GM10248 (cell line): ENCODE data around the gene MCTP2.

ENCODE experiments used
- CTCF ChIA-PET: fragments of 300-600 bp; sonication (Branson Sonifier 250); formaldehyde crosslinking; extraction: SDS; loops from one replicate; lab custom pipeline; 2021; ENCODE audit warnings: antibody characterized with exemption; lab: Yijun Ruan, JAX
- POLR2A ChIA-PET: fragments of 350-650 bp; sonication (Branson Sonifier 250); formaldehyde crosslinking; extraction: SDS; loops from one replicate; lab custom pipeline; 2020; ENCODE audit warnings: antibody characterized with exemption; lab: Yijun Ruan, JAX
- DNase-seq: peaks from one replicate; pipeline ENCODE4 v3.0.0; 2012; ENCODE audit errors: extremely low spot score
- CTCF ChIP-seq: IDR thresholded peaks from 2 replicates; pipeline ENCODE4 v1.5.1; 2012; ENCODE audit warnings: mild to moderate bottlenecking, low read depth; ENCODE audit errors: extremely low read depth, missing control alignments, control extremely low read depth

MCTP2 gene

GRCh38 chr15:94398001-94398400 is 166.6 kb downstream of the MCTP2 start:
- DNase-seq: no peak
- POLR2A ChIA-PET: no interaction called here
- no peak for TF ChIP-seq CTCF
- CTCF ChIA-PET: interaction anchor here (1.0 to 2.2 kb wide), 2 partner anchors 9 to 21 kb away, joined by 3 to 11 read pairs; no protein-coding TSS in a partner anchor

GRCh38 chr15:94400526-94401298 is 169.4 kb downstream of the MCTP2 start:
- no peak for TF ChIP-seq CTCF
- DNase-seq: no peak
- ChIA-PET POLR2A (no interaction called here), CTCF (no interaction called here)

DNA sequence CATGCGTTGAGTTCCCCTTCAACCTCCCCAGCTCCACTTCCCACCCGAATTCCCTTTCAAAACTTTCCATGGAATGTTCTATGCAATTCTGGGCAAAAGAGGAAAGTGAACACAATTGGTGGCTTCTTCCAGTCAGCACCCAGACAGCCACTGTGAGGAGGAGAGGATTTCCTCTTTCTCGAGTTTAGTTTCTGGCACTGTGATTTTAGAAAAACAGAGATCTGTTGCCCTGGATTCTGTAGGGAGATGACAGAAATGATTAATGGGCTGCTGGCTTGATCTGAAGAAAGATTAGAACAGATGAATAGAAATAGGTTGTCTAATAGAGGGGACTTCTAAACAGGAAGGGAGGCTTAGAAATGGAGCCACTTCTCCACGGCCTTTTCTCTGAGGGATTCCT is 172.0 kb downstream of the MCTP2 start:
- ChIA-PET POLR2A (no interaction called here), CTCF (no interaction called here)
- no peak for TF ChIP-seq CTCF
- DNase-seq: no peak

DNA sequence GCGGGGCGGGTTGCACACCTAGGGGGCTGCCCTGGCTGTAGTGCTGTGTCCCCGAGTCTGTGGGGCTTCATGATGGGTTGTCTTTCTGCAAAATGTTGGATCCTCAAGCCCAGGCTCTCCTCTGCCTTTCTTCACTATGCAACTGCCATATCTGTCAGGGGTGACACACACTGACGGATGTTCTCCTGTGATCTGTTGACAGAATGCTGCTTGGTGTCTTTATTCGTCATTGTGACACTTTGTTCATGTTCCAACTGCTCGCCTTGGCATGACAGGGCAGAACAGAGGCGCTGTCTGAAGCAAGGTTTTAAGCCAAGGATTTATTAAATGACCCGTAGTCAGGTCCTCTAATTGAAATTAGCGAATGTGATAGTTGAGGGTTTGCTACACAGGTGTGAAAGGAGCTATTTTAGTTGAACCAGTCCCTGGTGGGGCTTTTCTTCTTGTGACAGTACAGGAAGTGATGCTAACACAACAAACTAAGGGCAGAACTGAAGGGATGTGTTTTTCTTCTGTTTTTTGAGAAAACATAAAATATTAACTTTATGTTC is 173.4 kb downstream of the MCTP2 start:
- ChIA-PET POLR2A (no interaction called here), CTCF (interaction anchor here (1.6 kb wide), 1 partner anchor 9 kb away, joined by 4 read pairs; no protein-coding TSS in a partner anchor)
- DNase-seq: no peak

GRCh38 chr15:94411285-94411684 is 179.9 kb downstream of the MCTP2 start:
- ChIA-PET CTCF (no interaction called here), POLR2A (no interaction called here)
- DNase-seq: no peak
- TF ChIP-seq CTCF: no peak

More for the DNA sequence above, 173.4 kb downstream of the MCTP2 start:
- no peak for TF ChIP-seq CTCF

DNA sequence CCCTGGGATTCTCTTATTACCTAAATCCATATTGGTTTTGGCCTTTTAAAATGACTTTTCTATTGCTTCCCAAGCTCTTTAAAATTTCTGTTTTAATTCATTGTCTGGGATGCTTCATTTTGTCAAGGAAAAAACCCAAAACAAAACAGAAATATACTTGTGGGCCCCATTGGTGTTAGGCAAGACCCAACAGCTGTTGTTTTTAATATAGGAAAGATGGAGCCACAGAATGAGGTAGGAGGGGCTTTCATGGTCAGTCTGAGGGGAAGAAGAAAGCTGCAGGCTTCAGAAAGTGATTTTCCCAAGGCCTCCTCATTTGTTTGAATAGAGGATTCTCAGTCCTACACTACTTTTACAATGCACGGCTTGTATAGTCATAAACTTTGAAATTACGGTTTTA is 180.5 kb downstream of the MCTP2 start:
- DNase-seq: no peak
- TF ChIP-seq CTCF: no peak
- CTCF ChIA-PET: no interaction called here
- POLR2A ChIA-PET: no interaction called here
